GM12878 (cell line): ENCODE data around the gene MYH10. TPM values are rescaled to one million over a fixed set of nuclear protein-coding genes. Genes with fewer than 3 reads are reported as not detected.

ENCODE experiments used
- ATAC-seq: fragments of 200-7000 bp; cut with Tn5 transposase; 3 replicates; pipeline ENCODE4 v1.9.1; 2020; ENCODE audit warnings: mild to moderate bottlenecking, moderate library complexity
- BruUV-seq: library from RNA; stranded (reverse); fragments of 400-500 nt; replicated peaks from 2 replicates; lab custom pipeline; 2021; lab: Mats Ljungman, UMichigan
- CTCF ChIA-PET: fragments of 300-600 bp; sonication (Branson Sonifier 250); formaldehyde crosslinking; extraction: SDS; loops from one replicate; lab custom pipeline; 2021; ENCODE audit warnings: inconsistent platforms; lab: Yijun Ruan, JAX
- POLR2A ChIA-PET: fragments of 350-600 bp; formaldehyde crosslinking; extraction: SDS; loops from one replicate; lab custom pipeline; 2021; ENCODE audit warnings: inconsistent platforms; lab: Charles Lee
- RAD21 ChIA-PET: fragments of 300-600 bp; sonication (Branson Sonifier 250); formaldehyde crosslinking; loops from one replicate; lab custom pipeline; 2023; ENCODE audit warnings: antibody characterized with exemption; ENCODE audit not compliant: unreplicated experiment; lab: Charles Lee
- SMC1A ChIA-PET: fragments of 300-600 bp; sonication (Branson Sonifier 250); formaldehyde crosslinking; loops from one replicate; lab custom pipeline; 2023; ENCODE audit not compliant: unreplicated experiment, uncharacterized antibody; lab: Charles Lee
- DNase-seq: peaks from one replicate; pipeline ENCODE4 v3.0.0-alpha.2; 2011; ENCODE audit warnings: low read depth, low spot score
- FAIRE-seq: peaks from 3 replicates; lab custom pipeline; 2011; peaks lifted over from hg19 to GRCh38; lab: Jason Lieb, UNC
- H2AFZ ChIP-seq: 2 replicates; pipeline ENCODE4 v1.6.0; 2011; ENCODE audit warnings: low read depth, low read length, control low read depth; ENCODE audit not compliant: control insufficient read depth
- H3K27ac ChIP-seq: 2 replicates; pipeline ENCODE4 v1.5.1; 2011; ENCODE audit warnings: control low read depth; ENCODE audit not compliant: control insufficient read depth, insufficient read depth
- H3K27me3 ChIP-seq, 2 experiments: replicated peaks in 1 of 2; 2 replicates each; pipeline versions ENCODE4 v1.6.0 to v1.6.1; 2011; ENCODE audit warnings: low read length in 1 of 2; ENCODE audit not compliant: control insufficient read depth in 2 of 2, insufficient read depth in 2 of 2
- H3K36me3 ChIP-seq, 2 experiments: 2 replicates each; pipeline ENCODE4 v1.5.1; 2011; ENCODE audit warnings: low read length in 1 of 2; ENCODE audit not compliant: control insufficient read depth in 2 of 2, insufficient read depth in 2 of 2
- H3K4me1 ChIP-seq: 2 replicates; pipeline ENCODE4 v1.6.1; 2011; ENCODE audit warnings: mild to moderate bottlenecking, low read length, moderate library complexity, mixed read lengths; ENCODE audit not compliant: control insufficient read depth, insufficient read depth
- H3K4me2 ChIP-seq: 2 replicates; pipeline ENCODE4 v1.6.0; 2011; ENCODE audit warnings: control low read depth; ENCODE audit not compliant: control insufficient read depth, insufficient read depth
- H3K4me3 ChIP-seq: fragments of 200-600 bp; sonication (generic); 2 replicates; pipeline ENCODE4 v1.5.1; 2016
- H3K79me2 ChIP-seq: 2 replicates; pipeline ENCODE4 v1.6.0; 2011; ENCODE audit warnings: low read length; ENCODE audit not compliant: control insufficient read depth, insufficient read depth
- H3K9ac ChIP-seq: 2 replicates; pipeline ENCODE4 v1.8.0; 2011; ENCODE audit warnings: low read length, control low read depth, mixed read lengths; ENCODE audit not compliant: control insufficient read depth, insufficient read depth
- H3K9me3 ChIP-seq: replicated peaks from 3 replicates; pipeline ENCODE4 v1.5.1; 2011; ENCODE audit warnings: mild to moderate bottlenecking, low read length; ENCODE audit not compliant: control insufficient read depth, insufficient read depth
- H4K20me1 ChIP-seq: 2 replicates; pipeline ENCODE4 v1.6.0; 2011; ENCODE audit not compliant: control insufficient read depth, insufficient read depth
- CHD2 ChIP-seq: IDR thresholded peaks from 2 replicates; pipeline ENCODE4 v1.6.1; 2011; ENCODE audit warnings: low read depth, low read length, improper control_type of control experiment, borderline replicate concordance
- HCFC1 ChIP-seq: fragments of 150-350 bp; IDR thresholded peaks from 2 replicates; pipeline ENCODE4 v1.6.1; 2014; ENCODE audit warnings: low read length
- HDGF ChIP-seq: fragments of 450-650 bp; IDR thresholded peaks from 2 replicates; pipeline ENCODE4 v1.6.1; 2016; ENCODE audit warnings: antibody characterized with exemption
- POLR2A ChIP-seq: IDR thresholded peaks from 2 replicates; pipeline ENCODE4 v1.6.1; 2011; ENCODE audit warnings: low read depth, mild to moderate bottlenecking, low read length
- POLR2AphosphoS5 ChIP-seq: IDR thresholded peaks from 2 replicates; pipeline ENCODE4 v1.6.1; 2011; ENCODE audit warnings: mild to moderate bottlenecking, low read length, inconsistent platforms
- RAD51 ChIP-seq: fragments of 450-650 bp; IDR thresholded peaks from 2 replicates; pipeline ENCODE4 v1.6.1; 2016; ENCODE audit warnings: moderate library complexity, mild to moderate bottlenecking, inconsistent platforms
- SMC3 ChIP-seq: IDR thresholded peaks from 2 replicates; pipeline ENCODE4 v1.6.1; 2011; ENCODE audit warnings: low read length, improper control_type of control experiment, borderline replicate concordance
- YBX1 ChIP-seq: fragments of 450-650 bp; IDR thresholded peaks from 2 replicates; pipeline ENCODE4 v1.6.1; 2016; ENCODE audit warnings: antibody characterized with exemption
- ZBED1 ChIP-seq: IDR thresholded peaks from 2 replicates; pipeline ENCODE4 v1.6.1; 2016; ENCODE audit warnings: borderline replicate concordance
- WGBS: methylation state at CpG from one replicate; pipeline ENCODE4 v1.1.6; 2016; ENCODE audit warnings: low lambda C conversion rate; ENCODE audit not compliant: insufficient replicate concordance, insufficient coverage; ENCODE audit errors: missing lambda C conversion rate; 5-methylcytosine and 5-hydroxymethylcytosine counted together
- in situ Hi-C: fragments of 300-500 bp; cut with MboI; formaldehyde crosslinking; loops from 9 replicates; pipeline ENCODE4 v1.14.3; 2018; ENCODE audit warnings: mixed read lengths
- intact Hi-C: fragments of 100-400 bp; cut with micrococcal nuclease; formaldehyde crosslinking; loops from one replicate; pipeline ENCODE4 v1.14.2; 2022; ENCODE audit not compliant: unreplicated experiment
- polyA plus RNA-seq, 11 experiments: library from polyadenylated mRNA; depleted of rRNA in 4 of 11; unstranded in 6 of 11; stranded (reverse) in 5 of 11; fragments of >200 nt; fragmentation: Nextera tagmentation in 4 of 11; fragmentation: Illumina TruSeq in 1 of 11; extraction: Ambion mirVana in 4 of 11; extraction: Trizol in 1 of 11; gene quantifications; 1 replicate in 1 of 11; 2 replicates in 10 of 11; pipeline versions ENCODE4 v1.2.1 to v1.2.3, GENCODE V29; 2011 to 2016; ENCODE audit warnings: inconsistent platforms in 2 of 11, missing spikeins in 2 of 11, low read depth in 1 of 11
- total RNA-seq, 4 experiments: library from RNA; depleted of rRNA in 3 of 4; stranded (reverse); fragments of >200 nt in 3 of 4; fragmentation: Illumina TruSeq in 1 of 4; extraction: Trizol in 1 of 4; gene quantifications; 2 replicates each; pipeline versions ENCODE4 v1.2.1 to v1.2.3, GENCODE V29; 2013 to 2021
- TF ChIP-seq, protein P1 (sequence below): IDR thresholded peaks from 2 replicates; pipeline ENCODE4 v1.6.1; 2011; ENCODE audit warnings: borderline replicate concordance, low read depth, mild to moderate bottlenecking, moderate library complexity, mixed read lengths, low read length; ENCODE audit not compliant: insufficient read depth; ENCODE audit errors: extremely low read length
- TF ChIP-seq, protein P2 (sequence below): fragments of 450-650 bp; conservative IDR thresholded peaks from 2 replicates; pipeline ENCODE4 v1.6.1; 2017; ENCODE audit warnings: mild to moderate bottlenecking, moderate library complexity
- TF ChIP-seq, protein P3 (sequence below): fragments of 450-650 bp; IDR thresholded peaks from 2 replicates; pipeline ENCODE4 v1.6.1; 2016; ENCODE audit warnings: mild to moderate bottlenecking
- TF ChIP-seq, protein P4 (sequence below): fragments of 450-650 bp; formaldehyde crosslinking; IDR thresholded peaks from 2 replicates; pipeline ENCODE4 v1.4.0; 2022; ENCODE audit warnings: mild to moderate bottlenecking, moderate library complexity

MYH10 gene
- total and polyA plus RNA-seq, 10 of the 15 experiments (the other 5 are each of a cell fraction or from before 2014, with no cell fraction given) = 0.33 to 7.1 (median 1.0) TPM

DNA sequence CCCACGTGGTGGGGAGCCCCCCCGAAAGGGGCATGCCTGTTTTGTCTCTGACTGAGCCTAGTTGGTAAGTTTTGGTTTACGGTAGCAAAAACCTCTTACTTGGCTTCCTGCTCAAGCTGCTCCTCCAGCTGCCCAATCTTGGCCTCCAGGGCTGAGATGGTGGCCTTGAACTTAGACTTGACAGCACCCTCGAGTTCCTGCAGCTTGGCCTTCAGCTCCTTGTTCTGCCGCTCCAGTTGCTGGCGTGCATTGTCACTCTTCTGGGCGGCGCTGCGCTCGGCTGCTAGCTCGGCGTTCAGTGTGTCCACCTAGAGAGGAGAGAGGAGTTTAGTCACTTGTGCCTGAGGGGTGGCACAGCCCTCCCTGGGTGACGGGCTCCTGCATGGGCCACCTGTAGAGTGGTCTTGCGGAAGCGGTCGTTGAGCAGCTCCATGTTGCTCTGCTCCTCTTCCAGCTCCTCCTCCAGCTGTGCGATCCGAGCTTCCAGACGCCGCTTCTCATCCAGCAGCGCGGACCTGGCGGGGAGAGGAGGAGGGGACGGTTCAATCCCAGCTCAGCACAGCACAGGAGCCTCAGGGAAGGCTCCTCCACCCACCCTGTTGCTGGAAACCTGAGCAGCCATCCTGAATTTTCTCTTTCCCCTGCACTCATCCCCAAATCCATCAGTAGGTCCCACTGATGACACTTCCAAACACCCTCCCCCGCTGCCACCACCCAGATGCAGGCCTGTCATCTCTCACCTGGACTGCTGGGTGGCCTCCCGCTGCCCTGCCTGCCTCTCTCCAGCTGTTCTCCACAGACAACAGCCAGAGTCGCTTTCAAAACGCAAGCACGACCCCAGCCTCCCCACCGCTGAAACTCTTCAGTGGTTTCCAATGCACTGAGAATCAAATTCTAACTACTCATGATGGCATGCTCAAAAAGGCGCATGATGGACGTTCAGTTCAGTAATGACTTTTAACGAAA is 150.2 kb downstream of the MYH10 start:
- Histone ChIP-seq H3K36me3 (peaks cover 6 to 10% of the 10 kb centered on the region in 2 experiments; a peak in 2 of 4 replicates), H3K79me2 (no peaks in the 10 kb centered on the region), H4K20me1 (no peaks in the 10 kb centered on the region; the same call in 1 of the 2 replicates), H3K4me2 (no peak overlapping the region), H3K27ac (no peak overlapping the region), H2AFZ (no peak overlapping the region), H3K4me3 (no peak overlapping the region), H3K9ac (no peak overlapping the region), H3K27me3 (no peaks in the 10 kb centered on the region), H3K9me3 (peaks cover 2% of the 10 kb centered on the region; the same call in 1 of the 3 replicates), H3K4me1 (no peaks in the 10 kb centered on the region)
- in situ Hi-C loops = no loop called here
- ChIA-PET RAD21 (no interaction called here), CTCF (interaction anchor here (0.6 kb wide), 1 partner anchor 15 kb away, joined by 3 read pairs; no protein-coding TSS in a partner anchor), SMC1A (no interaction called here), POLR2A (no interaction called here)
- WGBS = 92% methylated on average over 26 of the region's 33 CpGs
- ATAC-seq = no peak
- DNase-seq = no peak
- FAIRE-seq = no peak
- intact Hi-C loops = no loop called here
- BruUV-seq = no TSS peak
- TF ChIP-seq HDGF (no peak), ZBED1 (no peak), YBX1 (no peak), CHD2 (no peak), POLR2A (no peak), SMC3 (no peak), RAD51 (no peak), HCFC1 (no peak), POLR2AphosphoS5 (no peak)
- TF ChIP-seq, protein P1, sequence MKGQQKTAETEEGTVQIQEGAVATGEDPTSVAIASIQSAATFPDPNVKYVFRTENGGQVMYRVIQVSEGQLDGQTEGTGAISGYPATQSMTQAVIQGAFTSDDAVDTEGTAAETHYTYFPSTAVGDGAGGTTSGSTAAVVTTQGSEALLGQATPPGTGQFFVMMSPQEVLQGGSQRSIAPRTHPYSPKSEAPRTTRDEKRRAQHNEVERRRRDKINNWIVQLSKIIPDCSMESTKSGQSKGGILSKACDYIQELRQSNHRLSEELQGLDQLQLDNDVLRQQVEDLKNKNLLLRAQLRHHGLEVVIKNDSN = no peak
- TF ChIP-seq, protein P2, sequence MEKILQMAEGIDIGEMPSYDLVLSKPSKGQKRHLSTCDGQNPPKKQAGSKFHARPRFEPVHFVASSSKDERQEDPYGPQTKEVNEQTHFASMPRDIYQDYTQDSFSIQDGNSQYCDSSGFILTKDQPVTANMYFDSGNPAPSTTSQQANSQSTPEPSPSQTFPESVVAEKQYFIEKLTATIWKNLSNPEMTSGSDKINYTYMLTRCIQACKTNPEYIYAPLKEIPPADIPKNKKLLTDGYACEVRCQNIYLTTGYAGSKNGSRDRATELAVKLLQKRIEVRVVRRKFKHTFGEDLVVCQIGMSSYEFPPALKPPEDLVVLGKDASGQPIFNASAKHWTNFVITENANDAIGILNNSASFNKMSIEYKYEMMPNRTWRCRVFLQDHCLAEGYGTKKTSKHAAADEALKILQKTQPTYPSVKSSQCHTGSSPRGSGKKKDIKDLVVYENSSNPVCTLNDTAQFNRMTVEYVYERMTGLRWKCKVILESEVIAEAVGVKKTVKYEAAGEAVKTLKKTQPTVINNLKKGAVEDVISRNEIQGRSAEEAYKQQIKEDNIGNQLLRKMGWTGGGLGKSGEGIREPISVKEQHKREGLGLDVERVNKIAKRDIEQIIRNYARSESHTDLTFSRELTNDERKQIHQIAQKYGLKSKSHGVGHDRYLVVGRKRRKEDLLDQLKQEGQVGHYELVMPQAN = no peak
- TF ChIP-seq, protein P3, sequence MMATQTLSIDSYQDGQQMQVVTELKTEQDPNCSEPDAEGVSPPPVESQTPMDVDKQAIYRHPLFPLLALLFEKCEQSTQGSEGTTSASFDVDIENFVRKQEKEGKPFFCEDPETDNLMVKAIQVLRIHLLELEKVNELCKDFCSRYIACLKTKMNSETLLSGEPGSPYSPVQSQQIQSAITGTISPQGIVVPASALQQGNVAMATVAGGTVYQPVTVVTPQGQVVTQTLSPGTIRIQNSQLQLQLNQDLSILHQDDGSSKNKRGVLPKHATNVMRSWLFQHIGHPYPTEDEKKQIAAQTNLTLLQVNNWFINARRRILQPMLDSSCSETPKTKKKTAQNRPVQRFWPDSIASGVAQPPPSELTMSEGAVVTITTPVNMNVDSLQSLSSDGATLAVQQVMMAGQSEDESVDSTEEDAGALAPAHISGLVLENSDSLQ = no peak
- TF ChIP-seq, protein P4, sequence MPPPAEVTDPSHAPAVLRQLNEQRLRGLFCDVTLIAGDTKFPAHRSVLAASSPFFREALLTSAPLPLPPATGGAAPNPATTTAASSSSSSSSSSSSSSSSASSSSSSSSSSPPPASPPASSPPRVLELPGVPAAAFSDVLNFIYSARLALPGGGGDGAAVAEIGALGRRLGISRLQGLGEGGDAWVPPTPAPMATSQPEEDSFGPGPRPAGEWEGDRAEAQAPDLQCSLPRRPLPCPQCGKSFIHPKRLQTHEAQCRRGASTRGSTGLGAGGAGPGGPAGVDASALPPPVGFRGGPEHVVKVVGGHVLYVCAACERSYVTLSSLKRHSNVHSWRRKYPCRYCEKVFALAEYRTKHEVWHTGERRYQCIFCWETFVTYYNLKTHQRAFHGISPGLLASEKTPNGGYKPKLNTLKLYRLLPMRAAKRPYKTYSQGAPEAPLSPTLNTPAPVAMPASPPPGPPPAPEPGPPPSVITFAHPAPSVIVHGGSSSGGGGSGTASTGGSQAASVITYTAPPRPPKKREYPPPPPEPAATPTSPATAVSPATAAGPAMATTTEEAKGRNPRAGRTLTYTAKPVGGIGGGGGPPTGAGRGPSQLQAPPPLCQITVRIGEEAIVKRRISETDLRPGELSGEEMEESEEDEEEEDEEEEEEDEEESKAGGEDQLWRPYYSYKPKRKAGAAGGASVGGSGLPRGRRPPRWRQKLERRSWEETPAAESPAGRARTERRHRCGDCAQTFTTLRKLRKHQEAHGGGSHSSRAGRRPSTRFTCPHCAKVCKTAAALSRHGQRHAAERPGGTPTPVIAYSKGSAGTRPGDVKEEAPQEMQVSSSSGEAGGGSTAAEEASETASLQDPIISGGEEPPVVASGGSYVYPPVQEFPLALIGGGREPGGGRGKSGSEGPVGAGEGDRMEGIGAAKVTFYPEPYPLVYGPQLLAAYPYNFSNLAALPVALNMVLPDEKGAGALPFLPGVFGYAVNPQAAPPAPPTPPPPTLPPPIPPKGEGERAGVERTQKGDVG (CRISPR knock-in tag) = no peak
